ENCODE results near the gene PLOD2. TPM values are rescaled to one million over a fixed set of nuclear protein-coding genes. Genes with fewer than 3 reads are reported as not detected.

The PLOD2 gene
- total RNA-seq, 3 donors from 2014 or later (not counting 1 experiment from before 2014, with no cell fraction given): 0.28 to 0.38 TPM; not detected in 1

GRCh38 chr3:146200461-146201220 is 39.7 kb upstream of the PLOD2 start:
- DNase-seq (no peak), ATAC-seq (no peak)
- Histone ChIP-seq H3K4me1 (ENCODE audit: control insufficient read depth, insufficient read depth, low read length) (no peaks in the 10 kb centered on the region), H3K36me3 (ENCODE audit: control insufficient read depth, insufficient read depth, low read length) (no peaks in the 10 kb centered on the region), H3K27me3 (ENCODE audit: control insufficient read depth, insufficient read depth, low read length) (no peaks in the 10 kb centered on the region), H3K4me3 (ENCODE audit: low read length) (no peak overlapping the region), H3K27ac (ENCODE audit: low read length) (no peak overlapping the region), H3K9me3 (ENCODE audit: control insufficient read depth, insufficient read depth, low read length) (no peaks in the 10 kb centered on the region)
- intact Hi-C loops (cut with micrococcal nuclease): no loop called here
- no peak for TF ChIP-seq CTCF (IDR thresholded peaks at IDR 0.05)
- Mint-ChIP-seq H3K36me3 (no peaks in the 10 kb centered on the region), H3K4me3 (no peak overlapping the region), H3K27me3 (ENCODE audit: low read depth in 2 of 2) (no peaks in the 10 kb centered on the region), H3K4me1 (no peaks in the 10 kb centered on the region), H3K27ac (no peak overlapping the region), H3K9me3 (no peaks in the 10 kb centered on the region)
- 67% methylated on average over 2 of the region's 2 CpGs for WGBS (ENCODE audit: insufficient coverage)

- Histone ChIP-seq H3K27me3 (ENCODE audit: control insufficient read depth, insufficient read depth, low read length) (no peaks in the 10 kb centered on the region), H3K4me1 (ENCODE audit: control insufficient read depth, insufficient read depth, low read length) (no peaks in the 10 kb centered on the region), H3K27ac (ENCODE audit: low read length) (no peak overlapping the region), H3K9me3 (ENCODE audit: control insufficient read depth, insufficient read depth, low read length) (no peaks in the 10 kb centered on the region), H3K36me3 (ENCODE audit: control insufficient read depth, insufficient read depth, low read length) (no peaks in the 10 kb centered on the region), H3K4me3 (ENCODE audit: low read length) (no peak overlapping the region)
- Mint-ChIP-seq H3K4me3 (no peak overlapping the region), H3K36me3 (no peaks in the 10 kb centered on the region), H3K27me3 (ENCODE audit: low read depth in 2 of 2) (no peaks in the 10 kb centered on the region), H3K9me3 (no peaks in the 10 kb centered on the region), H3K27ac (no peak overlapping the region), H3K4me1 (no peaks in the 10 kb centered on the region)
- no peak for TF ChIP-seq CTCF (IDR thresholded peaks at IDR 0.05)
- intact Hi-C loops (cut with micrococcal nuclease): no loop called here
- DNase-seq: no peak
- ATAC-seq: no peak
- 93% methylated on average over 4 of the region's 5 CpGs for WGBS (ENCODE audit: insufficient coverage)
These were observed 38.8 kb upstream of the PLOD2 start for GRCh38 chr3:146199762-146200161.

GRCh38 chr3:146196789-146197188 is 35.8 kb upstream of the PLOD2 start:
- no peak for TF ChIP-seq CTCF (IDR thresholded peaks at IDR 0.05)
- Histone ChIP-seq H3K36me3 (ENCODE audit: control insufficient read depth, insufficient read depth, low read length) (no peaks in the 10 kb centered on the region), H3K4me3 (ENCODE audit: low read length) (no peak overlapping the region), H3K27me3 (ENCODE audit: control insufficient read depth, insufficient read depth, low read length) (no peaks in the 10 kb centered on the region), H3K4me1 (ENCODE audit: control insufficient read depth, insufficient read depth, low read length) (no peaks in the 10 kb centered on the region), H3K9me3 (ENCODE audit: control insufficient read depth, insufficient read depth, low read length) (no peaks in the 10 kb centered on the region), H3K27ac (ENCODE audit: low read length) (no peak overlapping the region)
- no peak for ATAC-seq
- no peak overlapping the region for H3K27ac Mint-ChIP-seq
- intact Hi-C loops (cut with micrococcal nuclease): no loop called here
- 92% methylated on average over 1 of the region's 2 CpGs for WGBS (ENCODE audit: insufficient coverage)
- DNase-seq: no peak
- H3K27me3 Mint-ChIP-seq (ENCODE audit: low read depth in 2 of 2): no peaks in the 10 kb centered on the region
- H3K9me3 Mint-ChIP-seq: no peaks in the 10 kb centered on the region
- no peaks in the 10 kb centered on the region for H3K36me3 Mint-ChIP-seq
- H3K4me1 Mint-ChIP-seq: no peaks in the 10 kb centered on the region
- no peak overlapping the region for H3K4me3 Mint-ChIP-seq

GRCh38 chr3:146195605-146196004 is 34.6 kb upstream of the PLOD2 start:
- Mint-ChIP-seq H3K36me3 (no peaks in the 10 kb centered on the region), H3K9me3 (no peaks in the 10 kb centered on the region), H3K4me1 (no peaks in the 10 kb centered on the region), H3K4me3 (no peak overlapping the region), H3K27me3 (ENCODE audit: low read depth in 2 of 2) (no peaks in the 10 kb centered on the region), H3K27ac (no peak overlapping the region)
- no peak for TF ChIP-seq CTCF (IDR thresholded peaks at IDR 0.05)
- no peak overlapping the region for H3K4me3 ChIP-seq (ENCODE audit: low read length)
- no peak for DNase-seq
- no peaks in the 10 kb centered on the region for H3K9me3 ChIP-seq (ENCODE audit: control insufficient read depth, insufficient read depth, low read length)
- WGBS (ENCODE audit: insufficient coverage): 73% methylated on average over 3 of the region's 4 CpGs
- H3K27ac ChIP-seq (ENCODE audit: low read length): no peak overlapping the region
- no peak for ATAC-seq
- H3K27me3 ChIP-seq (ENCODE audit: control insufficient read depth, insufficient read depth, low read length): no peaks in the 10 kb centered on the region
- no peaks in the 10 kb centered on the region for H3K36me3 ChIP-seq (ENCODE audit: control insufficient read depth, insufficient read depth, low read length)
- H3K4me1 ChIP-seq (ENCODE audit: control insufficient read depth, insufficient read depth, low read length): no peaks in the 10 kb centered on the region
- intact Hi-C loops (cut with micrococcal nuclease): no loop called here

All from natural killer cell (primary cell).